Measurements from ENCODE around the gene PIP4K2C.

DNA sequence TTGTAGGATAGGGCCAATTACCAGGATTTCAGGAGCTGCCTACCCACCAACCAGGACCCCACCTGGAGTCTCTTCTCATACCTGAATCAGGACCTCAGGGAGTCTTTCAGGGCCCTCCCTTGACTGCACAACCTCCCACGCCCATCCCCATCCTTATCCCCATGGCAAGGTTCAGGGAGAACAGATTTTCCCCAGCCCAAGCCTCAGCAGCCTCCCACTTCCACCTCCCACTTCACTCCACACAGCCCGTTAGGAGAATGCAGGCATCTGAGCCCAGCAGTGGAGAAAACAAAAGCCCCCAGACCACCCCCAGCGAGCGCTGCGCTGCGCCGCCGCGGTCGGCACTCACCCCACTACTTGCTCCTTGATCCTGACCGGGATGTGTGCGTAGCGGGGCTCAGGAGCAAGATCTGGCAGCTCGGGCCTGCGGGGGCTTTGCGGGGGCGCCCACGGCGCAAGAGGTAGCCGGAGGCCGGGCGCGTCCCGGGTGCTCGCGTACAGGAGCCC, 40.6 kb downstream of the PIP4K2C start:
- TF ChIP-seq, protein P1, sequence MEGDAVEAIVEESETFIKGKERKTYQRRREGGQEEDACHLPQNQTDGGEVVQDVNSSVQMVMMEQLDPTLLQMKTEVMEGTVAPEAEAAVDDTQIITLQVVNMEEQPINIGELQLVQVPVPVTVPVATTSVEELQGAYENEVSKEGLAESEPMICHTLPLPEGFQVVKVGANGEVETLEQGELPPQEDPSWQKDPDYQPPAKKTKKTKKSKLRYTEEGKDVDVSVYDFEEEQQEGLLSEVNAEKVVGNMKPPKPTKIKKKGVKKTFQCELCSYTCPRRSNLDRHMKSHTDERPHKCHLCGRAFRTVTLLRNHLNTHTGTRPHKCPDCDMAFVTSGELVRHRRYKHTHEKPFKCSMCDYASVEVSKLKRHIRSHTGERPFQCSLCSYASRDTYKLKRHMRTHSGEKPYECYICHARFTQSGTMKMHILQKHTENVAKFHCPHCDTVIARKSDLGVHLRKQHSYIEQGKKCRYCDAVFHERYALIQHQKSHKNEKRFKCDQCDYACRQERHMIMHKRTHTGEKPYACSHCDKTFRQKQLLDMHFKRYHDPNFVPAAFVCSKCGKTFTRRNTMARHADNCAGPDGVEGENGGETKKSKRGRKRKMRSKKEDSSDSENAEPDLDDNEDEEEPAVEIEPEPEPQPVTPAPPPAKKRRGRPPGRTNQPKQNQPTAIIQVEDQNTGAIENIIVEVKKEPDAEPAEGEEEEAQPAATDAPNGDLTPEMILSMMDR (conservative IDR thresholded peaks at IDR 0.05; ENCODE audit: low read length): no peak
- no peak for TF ChIP-seq EZH2phosphoT487 (IDR thresholded peaks at IDR 0.05; ENCODE audit: borderline replicate concordance, low read depth, low read length)

Measured in OCI-LY7 (cell line).